GM12864 (cell line): ENCODE measurements around the gene NUDT1.

Source experiments
- DNase-seq: peaks from one replicate; pipeline ENCODE4 v3.0.0-alpha.2; 2011; ENCODE audit warnings: low read depth
- H3K4me3 ChIP-seq: 2 replicates; pipeline ENCODE4 v1.5.1; 2011; ENCODE audit warnings: mild to moderate bottlenecking, low read depth, low read length, control low read depth
- TF ChIP-seq, protein P1 (sequence below): IDR thresholded peaks from 2 replicates; pipeline ENCODE4 v1.5.1; 2011; ENCODE audit warnings: low read depth, mild to moderate bottlenecking, moderate library complexity, low read length, control low read depth, inconsistent platforms; ENCODE audit errors: missing control alignments

NUDT1 gene

DNA sequence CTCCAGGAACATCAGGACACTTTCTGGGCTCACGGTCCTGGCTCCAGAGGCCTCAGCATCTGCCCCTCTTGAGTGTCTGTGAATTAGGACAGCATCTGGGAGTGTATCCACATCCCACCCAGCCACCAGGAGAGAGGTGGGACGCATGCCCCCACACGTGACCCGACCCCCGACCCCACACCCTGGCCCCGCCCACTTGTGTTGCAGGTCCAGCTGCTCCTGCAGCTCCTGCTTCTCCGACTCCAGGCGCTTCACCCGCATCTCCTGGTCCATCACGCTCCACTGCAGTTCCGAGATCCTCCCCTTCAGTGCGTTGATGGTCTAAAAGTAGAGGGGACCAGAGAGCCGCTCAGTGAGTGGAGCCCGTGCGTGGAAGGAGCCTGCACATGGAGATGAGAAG, 22.9 kb upstream of the NUDT1 start:
- TF ChIP-seq, protein P1, sequence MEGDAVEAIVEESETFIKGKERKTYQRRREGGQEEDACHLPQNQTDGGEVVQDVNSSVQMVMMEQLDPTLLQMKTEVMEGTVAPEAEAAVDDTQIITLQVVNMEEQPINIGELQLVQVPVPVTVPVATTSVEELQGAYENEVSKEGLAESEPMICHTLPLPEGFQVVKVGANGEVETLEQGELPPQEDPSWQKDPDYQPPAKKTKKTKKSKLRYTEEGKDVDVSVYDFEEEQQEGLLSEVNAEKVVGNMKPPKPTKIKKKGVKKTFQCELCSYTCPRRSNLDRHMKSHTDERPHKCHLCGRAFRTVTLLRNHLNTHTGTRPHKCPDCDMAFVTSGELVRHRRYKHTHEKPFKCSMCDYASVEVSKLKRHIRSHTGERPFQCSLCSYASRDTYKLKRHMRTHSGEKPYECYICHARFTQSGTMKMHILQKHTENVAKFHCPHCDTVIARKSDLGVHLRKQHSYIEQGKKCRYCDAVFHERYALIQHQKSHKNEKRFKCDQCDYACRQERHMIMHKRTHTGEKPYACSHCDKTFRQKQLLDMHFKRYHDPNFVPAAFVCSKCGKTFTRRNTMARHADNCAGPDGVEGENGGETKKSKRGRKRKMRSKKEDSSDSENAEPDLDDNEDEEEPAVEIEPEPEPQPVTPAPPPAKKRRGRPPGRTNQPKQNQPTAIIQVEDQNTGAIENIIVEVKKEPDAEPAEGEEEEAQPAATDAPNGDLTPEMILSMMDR: no peak
- DNase-seq: no peak
- H3K4me3 ChIP-seq: no peak overlapping the region

DNA sequence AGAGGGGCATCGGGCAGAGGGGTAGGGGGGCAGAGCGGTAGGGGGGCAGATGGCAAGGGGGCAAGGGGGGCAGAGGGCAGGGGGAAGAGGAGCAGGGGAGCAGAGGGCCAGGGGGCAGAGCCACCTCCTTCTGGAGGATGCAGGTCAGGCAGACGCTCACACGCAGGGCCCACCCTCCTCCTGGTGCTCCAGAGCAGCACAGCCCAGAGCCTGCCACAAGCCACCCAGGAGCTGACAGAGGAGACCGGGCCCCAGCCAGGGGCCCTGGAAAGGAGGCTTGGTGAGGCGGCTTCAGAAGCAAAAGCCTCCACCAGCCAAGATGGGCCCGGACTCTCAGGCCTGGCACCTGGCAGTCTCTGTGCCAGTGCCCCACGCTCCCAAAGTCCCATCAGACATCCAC, 22.4 kb upstream of the NUDT1 start:
- H3K4me3 ChIP-seq: no peak overlapping the region
- DNase-seq: no peak
- TF ChIP-seq, protein P1: no peak

DNA sequence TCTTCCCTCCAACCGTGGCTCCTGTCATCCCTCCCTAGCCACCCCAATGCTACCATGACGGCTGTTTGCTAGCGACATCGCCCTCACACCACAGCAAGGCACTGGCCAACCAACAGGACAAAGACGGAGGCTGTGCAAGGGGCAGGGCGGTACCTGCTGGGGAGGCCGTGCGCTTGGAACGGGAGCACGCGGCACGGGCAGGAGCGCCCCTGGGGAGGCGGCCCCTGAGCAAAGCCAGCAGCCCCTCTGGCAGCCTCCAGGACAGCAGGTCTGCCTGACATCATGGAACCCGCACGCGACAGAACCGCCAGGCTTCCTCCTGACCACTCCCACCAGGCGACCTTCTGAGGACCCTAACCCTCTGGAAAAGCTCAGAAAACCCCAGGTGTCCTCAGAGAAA, 22.0 kb upstream of the NUDT1 start:
- no peak overlapping the region for H3K4me3 ChIP-seq
- TF ChIP-seq, protein P1: no peak
- DNase-seq: no peak

- DNase-seq: no peak
- TF ChIP-seq, protein P1: no peak
- H3K4me3 ChIP-seq: no peak overlapping the region
Observed at GRCh38 chr7:2220506-2220905, 21.5 kb upstream of the NUDT1 start.

DNA sequence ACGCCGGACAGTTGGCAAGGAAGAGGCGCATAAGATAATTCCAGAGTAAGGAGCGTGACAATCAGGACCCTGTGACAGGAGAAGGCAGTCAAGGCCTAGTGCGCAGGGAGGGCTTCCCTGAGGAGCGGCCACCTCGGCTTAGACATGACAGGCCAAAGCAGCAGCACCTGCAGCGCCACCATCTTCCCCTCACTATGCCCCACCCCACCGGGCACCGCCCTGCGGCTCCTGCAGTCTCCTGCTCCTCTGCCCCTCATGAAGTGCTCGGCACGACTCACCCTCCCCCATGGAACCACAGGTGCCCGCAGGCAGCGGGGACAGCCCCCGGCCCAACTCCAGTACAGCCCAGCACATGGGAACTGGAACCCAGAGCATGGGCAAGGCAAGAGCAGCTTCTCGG, 21.1 kb upstream of the NUDT1 start:
- no peak for DNase-seq
- TF ChIP-seq, protein P1: no peak
- H3K4me3 ChIP-seq: no peak overlapping the region

DNA sequence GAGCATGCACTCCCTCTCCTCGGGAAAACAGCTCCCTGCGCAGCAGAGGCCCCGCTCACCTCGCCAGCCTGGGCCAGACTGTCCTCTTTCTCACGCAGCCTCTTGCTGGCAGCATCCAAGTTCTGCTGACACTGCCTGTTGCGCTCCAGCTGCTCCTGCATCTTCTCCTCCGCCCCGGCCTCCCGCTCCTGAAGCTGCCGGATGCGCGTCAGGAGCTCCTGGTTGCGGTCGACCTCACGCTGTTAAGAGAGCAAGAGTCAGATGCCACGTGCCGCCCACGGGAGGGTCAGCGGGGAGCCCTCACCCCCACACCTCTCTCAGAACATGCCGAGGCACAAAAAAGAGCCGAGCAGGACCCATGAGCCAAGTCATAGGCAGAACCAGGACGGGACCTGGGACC, 19.5 kb upstream of the NUDT1 start:
- no peak overlapping the region for H3K4me3 ChIP-seq
- DNase-seq: no peak
- TF ChIP-seq, protein P1: no peak

- no peak for DNase-seq
- no peak overlapping the region for H3K4me3 ChIP-seq
- TF ChIP-seq, protein P1: no peak
Observed at GRCh38 chr7:2223321-2223720, 18.7 kb upstream of the NUDT1 start.
